ENCODE data around the gene RRAGA.
"Not testable (repeated sequence)": the region's sequence is repeated elsewhere in the genome, so short reads cannot be mapped to it uniquely, and the experiment has no call there.

Gene RRAGA

DNA sequence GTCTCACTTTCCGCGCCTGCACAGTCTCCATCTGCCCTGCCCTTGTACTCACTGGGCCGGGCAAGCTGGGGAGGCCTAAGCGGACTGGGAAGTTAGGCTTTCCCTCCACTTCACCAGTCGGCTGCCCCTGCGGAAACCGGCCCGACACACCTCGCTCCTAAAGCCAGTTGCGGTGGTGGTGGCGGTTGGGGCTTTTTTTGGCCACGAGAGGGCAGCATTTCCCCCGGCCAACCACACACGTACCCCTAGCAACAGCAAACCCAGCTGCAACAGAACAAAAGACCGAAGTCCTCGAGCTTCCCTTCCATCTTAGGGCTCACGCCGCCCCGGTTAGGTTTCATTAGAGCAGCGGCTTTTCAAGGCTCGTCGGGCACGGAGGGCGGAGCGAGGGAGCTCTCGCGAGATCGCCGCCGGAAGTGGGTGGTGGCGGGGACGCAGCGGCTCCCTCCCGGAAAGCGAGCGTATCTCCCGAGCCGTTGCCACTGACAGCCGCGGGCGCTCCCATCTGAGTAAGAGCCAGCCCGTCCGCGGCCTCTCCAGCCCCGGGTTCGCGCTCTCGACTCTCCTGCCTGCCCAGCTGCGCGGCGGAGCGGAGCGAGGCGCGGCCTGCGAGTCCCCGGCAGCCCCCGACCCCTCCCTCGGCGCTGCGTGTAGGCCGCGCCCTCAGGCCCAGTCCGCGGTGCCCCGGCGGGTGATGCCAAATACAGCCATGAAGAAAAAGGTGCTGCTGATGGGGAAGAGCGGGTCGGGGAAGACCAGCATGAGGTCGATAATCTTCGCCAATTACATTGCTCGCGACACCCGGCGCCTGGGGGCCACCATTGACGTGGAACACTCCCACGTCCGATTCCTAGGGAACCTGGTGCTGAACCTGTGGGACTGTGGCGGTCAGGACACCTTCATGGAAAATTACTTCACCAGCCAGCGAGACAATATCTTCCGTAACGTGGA is at the start of gene RRAGA:
Gene RRAGA, plus strand, starts transcription at position 462 of the 951 bp plus-strand sequence. Its CDS starts 233 bp downstream, at position 695.
- DNase-seq (ENCODE audit: low read depth in 2 of 3, low spot score in 2 of 3): peak; percentile 78 to 89 (median 88)

DNA sequence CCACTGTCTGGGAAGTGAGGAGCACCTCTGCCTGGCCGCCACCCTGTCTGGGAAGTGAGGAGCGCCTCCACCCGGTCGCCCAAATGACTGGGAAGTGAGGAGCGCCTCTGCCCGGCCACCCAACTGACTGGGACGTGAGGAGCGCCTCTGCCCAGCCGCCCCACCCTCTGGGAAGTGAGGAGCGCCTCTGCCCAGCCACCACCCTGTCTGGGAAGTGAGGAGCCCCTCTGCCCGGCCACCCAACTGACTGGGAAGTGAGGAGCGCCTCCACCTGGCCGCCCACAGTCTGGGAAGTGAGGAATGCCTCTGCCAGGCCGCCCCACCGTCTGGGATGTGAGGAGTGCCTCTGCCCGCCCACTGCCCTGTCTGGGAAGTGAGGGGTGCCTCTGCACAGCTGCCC is 49.1 kb upstream of the RRAGA start:
- no peak for DNase-seq (ENCODE audit: low read depth in 2 of 3, low spot score in 2 of 3)

DNA sequence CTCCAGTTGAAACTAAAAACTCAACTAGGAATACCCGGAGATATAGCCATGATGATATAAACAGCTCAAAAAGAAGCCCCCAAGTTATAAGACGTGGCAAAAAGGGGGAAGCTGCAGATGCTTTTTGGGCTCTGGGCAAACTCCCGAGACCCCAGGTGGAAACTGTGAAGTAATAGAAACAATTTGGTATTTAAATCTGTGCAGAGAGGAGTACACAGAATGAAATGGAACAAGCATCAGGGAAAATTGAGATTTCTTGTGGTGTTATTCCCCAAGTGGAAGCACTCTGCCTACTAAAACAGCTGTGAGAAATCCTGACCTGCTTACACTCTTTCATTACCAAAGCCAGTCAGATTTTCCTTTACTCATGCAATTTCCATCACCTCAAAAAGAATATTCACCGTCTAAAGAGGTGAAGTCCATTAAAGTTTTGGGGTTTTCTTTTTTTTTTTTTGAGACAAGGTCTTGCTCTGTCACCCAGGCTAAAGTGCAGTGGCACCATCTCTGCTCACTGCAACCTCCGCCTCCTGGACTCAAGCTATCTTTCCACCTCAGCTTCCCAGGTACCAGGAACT is 39.7 kb upstream of the RRAGA start:
- DNase-seq (ENCODE audit: low read depth in 2 of 3, low spot score in 2 of 3): no peak

GRCh38 chr9:19018201-19018600 is 31.0 kb upstream of the RRAGA start:
- DNase-seq (ENCODE audit: low read depth in 2 of 3, low spot score in 2 of 3): no peak

- DNase-seq (ENCODE audit: low read depth in 2 of 3, low spot score in 2 of 3): no peak
Measured at GRCh38 chr9:19020886-19021455, 28.3 kb upstream of the RRAGA start.

DNA sequence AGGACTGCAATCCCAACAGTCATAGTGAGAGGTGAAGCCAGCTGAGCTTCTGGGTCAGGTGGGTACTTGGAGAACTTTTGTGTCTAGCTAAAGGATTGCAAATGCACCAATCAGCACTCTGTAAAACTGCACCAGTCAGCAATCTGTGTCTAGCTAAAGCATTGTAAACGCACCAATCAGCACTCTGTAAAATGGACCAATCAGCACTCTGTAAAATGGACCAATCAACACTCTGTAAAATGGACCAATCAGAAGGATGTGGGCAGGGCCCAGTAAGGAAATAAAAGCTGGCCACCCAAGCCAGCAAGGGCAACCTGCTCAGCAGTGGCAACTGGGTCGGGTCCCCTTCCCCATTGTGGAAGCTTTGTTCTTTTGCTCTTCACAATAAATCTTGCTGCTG is 27.6 kb upstream of the RRAGA start:
- not testable (repeated sequence) for DNase-seq (ENCODE audit: low read depth in 2 of 3, low spot score in 2 of 3)

DNA sequence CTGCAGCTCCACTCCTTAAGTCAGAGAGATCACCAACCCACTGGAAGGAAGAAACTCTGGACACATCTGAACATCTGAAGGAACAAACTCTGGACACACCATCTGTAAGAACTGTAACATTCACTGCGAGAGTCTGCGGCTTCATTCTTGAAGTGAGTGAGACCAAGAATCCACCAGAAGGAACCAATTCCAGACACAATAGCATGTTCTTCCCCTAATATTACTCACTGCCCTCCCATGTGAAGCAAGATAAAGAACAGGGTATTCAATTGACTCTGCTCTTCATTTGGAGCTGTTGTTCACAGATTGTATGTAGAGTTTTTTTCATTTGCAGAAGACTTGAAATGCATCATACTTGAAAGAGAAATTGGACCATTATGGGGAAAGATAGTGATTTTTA is 27.0 kb upstream of the RRAGA start:
- no peak for DNase-seq (ENCODE audit: low read depth in 2 of 3, low spot score in 2 of 3)

DNA sequence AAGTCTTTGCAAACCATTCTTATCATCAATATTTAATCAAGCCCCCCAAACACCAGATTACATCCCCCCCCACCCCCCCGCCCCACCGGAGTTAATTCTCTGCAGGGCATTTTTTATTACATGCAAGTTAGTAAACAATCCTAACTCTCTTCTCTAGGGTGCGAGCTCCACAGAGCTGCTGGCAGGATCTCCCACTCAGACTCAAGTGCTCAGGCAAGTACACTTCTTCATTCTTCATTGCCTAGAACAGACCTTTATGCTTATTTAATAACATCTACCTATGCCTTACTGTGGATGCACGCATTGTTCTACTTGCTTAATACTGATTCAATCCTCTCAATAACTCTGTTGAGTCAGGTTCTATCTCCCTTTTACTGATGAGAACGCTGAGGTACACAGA is 26.1 kb upstream of the RRAGA start:
- DNase-seq (ENCODE audit: low read depth in 2 of 3, low spot score in 2 of 3): no peak

DNA sequence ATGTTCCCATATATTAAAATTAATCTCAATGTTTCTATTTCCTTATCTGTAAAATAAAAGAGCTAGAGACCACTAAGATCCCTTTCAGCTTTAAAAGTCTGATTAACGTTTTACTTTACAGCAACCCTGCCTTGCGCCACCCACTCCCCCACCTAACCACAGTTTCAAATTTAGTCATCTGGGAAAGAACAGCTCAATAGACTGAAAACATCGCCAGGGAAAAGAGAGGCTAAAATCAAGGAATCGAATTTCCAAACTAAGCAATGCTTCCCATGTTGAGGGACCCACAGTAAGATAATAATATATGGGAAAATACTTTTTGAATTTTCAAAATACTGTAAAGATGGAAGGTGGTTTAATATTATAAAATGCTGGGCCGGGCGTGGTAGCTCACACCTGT is 22.9 kb upstream of the RRAGA start:
- DNase-seq (ENCODE audit: low read depth in 2 of 3, low spot score in 2 of 3): no peak

- no peak for DNase-seq (ENCODE audit: low read depth in 2 of 3, low spot score in 2 of 3)
Measured at GRCh38 chr9:19027825-19028224, 21.4 kb upstream of the RRAGA start.

DNA sequence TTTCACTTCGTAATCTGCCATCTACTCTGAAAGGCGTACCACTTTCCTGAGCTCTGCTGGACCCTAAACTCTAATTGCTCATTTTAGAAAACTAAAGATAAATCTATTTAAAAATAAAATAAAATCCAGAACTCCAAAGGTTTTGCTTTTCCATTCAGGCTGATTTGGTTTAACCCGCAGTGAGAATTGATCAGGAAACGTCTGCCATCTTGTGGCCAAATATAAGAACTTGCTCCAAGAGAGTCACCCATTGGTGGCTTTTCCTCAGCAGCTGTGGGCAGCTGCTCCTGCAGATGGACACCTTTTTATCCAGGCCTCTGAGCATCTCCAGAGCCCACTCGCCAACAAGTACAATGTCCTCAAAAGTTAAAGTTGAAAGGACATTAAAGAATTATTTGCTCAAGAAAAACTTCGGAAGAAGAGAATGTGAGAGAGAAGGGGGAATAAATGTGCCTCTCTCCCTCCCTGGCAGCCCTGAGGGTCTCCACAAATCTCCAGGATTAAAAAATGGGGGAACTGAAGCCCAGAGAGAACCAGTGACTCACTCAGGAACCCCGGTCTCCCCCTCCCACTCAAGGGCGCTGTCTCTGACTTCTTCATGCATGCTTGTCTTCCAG is 20.3 kb upstream of the RRAGA start:
- DNase-seq (ENCODE audit: low read depth in 2 of 3, low spot score in 2 of 3): no peak

GRCh38 chr9:19030899-19031298 is 18.3 kb upstream of the RRAGA start:
- no peak for DNase-seq (ENCODE audit: low read depth in 2 of 3, low spot score in 2 of 3)

GRCh38 chr9:19032406-19032805 is 16.8 kb upstream of the RRAGA start:
- DNase-seq (ENCODE audit: low read depth in 2 of 3, low spot score in 2 of 3): no peak

GRCh38 chr9:19033015-19033414 is 16.2 kb upstream of the RRAGA start, which contains the start of gene SAXO1:
Gene SAXO1 (minus strand): TSS chr9:19033209. CDS start chr9:19032908, 301 bp downstream.
- DNase-seq (ENCODE audit: low read depth in 2 of 3, low spot score in 2 of 3): no peak

- no peak for DNase-seq (ENCODE audit: low read depth in 2 of 3, low spot score in 2 of 3)
Measured at GRCh38 chr9:19036611-19037010, 12.6 kb upstream of the RRAGA start.

DNA sequence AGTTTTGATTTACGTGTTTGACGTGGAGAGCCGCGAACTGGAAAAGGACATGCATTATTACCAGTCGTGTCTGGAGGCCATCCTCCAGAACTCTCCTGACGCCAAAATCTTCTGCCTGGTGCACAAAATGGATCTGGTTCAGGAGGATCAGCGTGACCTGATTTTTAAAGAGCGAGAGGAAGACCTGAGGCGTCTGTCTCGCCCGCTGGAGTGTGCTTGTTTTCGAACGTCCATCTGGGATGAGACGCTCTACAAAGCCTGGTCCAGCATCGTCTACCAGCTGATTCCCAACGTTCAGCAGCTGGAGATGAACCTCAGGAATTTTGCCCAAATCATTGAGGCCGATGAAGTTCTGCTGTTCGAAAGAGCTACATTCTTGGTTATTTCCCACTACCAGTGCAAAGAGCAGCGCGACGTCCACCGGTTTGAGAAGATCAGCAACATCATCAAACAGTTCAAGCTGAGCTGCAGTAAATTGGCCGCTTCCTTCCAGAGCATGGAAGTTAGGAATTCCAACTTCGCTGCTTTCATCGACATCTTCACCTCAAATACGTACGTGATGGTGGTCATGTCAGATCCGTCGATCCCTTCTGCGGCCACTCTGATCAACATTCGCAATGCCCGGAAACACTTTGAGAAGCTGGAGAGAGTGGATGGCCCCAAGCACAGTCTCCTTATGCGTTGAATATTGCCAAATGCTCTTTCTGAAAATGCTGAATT is 850 bp downstream of the RRAGA start:
- DNase-seq (ENCODE audit: low read depth in 2 of 3, low spot score in 2 of 3): no peak

DNA sequence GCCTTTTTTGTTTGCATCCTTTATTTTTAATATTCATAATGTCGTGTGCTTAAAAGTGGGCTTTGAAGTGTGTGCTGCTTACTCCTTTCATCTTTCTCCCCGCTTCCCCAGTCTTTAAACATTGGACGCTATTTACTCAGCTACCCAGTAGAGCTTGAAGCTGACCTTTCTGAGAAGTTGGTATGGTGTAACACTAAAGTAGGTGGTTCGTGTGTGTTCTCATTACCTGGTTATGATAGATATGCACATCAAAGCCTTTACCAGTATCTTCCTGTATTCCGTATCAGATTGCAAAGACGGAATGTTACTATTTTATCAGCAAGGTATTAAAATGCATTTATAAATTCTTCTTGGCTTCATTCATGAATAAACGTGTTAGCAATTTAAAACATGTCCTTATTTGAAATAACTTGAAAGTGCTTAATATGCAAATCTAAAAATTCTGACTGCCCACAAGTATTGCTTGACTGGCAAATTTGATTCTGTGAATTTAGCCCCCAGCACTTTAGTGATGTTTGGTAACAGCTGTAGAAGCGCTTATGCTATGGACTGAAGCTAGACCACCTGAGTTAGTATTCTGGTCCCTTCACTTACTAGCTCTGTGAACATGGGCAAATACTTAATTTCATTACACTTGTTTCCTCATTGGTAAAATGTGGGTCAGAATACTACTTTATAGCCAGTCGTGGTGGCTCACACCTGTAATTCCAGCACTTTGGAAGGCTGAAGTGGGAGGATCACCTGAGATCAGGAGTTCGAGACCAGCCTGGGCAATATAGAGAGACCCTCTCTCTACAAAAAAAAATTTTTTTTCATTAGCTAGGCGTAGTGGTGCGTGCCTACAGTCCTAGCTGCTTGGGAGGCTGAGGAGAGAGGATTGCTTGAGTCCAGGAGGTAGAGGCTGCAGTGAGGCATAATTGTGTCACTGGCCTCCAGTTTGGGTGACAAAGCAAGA is 1.7 kb downstream of the RRAGA start:
- no peak for DNase-seq (ENCODE audit: low read depth in 2 of 3, low spot score in 2 of 3)

GRCh38 chr9:19057033-19057432 is 7.8 kb downstream of the RRAGA start:
- no peak for DNase-seq (ENCODE audit: low read depth in 2 of 3, low spot score in 2 of 3)

GRCh38 chr9:19074229-19074628 is 25.0 kb downstream of the RRAGA start:
- DNase-seq (ENCODE audit: low read depth in 2 of 3, low spot score in 2 of 3): no peak

DNA sequence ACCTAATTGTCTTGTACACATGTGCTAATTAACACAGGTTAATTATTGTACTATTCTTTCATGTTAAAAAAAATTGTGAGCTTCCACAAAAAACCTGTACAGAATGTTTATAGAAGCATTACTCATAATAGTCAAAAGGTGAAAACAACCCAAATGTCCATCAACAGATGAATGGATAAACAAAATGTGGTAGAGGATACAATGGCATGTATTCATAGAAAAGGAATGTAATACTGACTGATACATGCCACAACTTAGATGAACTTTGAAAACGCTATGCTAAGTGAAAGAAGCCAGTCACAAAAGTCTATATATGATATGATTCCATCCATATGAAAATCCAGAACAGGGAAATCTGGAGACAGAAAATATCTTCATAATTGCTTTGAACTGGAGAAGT is 25.6 kb downstream of the RRAGA start:
- no peak for DNase-seq (ENCODE audit: low read depth in 2 of 3, low spot score in 2 of 3)
